Common myeloid progenitor, CD34-positive (primary cell): ENCODE measurements around the gene THUMPD1.

ENCODE experiments used
- CTCF ChIA-PET: fragments of 350-600 bp; sonication (Branson Sonifier 250); formaldehyde crosslinking; loops from one replicate; lab custom pipeline; 2021; ENCODE audit warnings: antibody characterized with exemption; lab: Charles Lee
- POLR2A ChIA-PET: fragments of 350-600 bp; sonication (Branson Sonifier 250); formaldehyde crosslinking; loops from one replicate; lab custom pipeline; 2021; ENCODE audit warnings: antibody characterized with exemption; lab: Charles Lee
- DNase-seq, 3 donors: peaks; one replicate each; pipeline versions ENCODE4 v3.0.0 to v3.0.0-alpha.2; 2013
- H3K27ac ChIP-seq, 2 experiments: 1 replicate in 1 of 2; 2 replicates in 1 of 2; pipeline ENCODE4 v1.7.0; 2013; ENCODE audit warnings: inconsistent platforms in 2 of 2, low read length in 2 of 2, mild to moderate bottlenecking in 2 of 2, low read depth in 1 of 2, moderate library complexity in 1 of 2; ENCODE audit not compliant: severe bottlenecking in 2 of 2, insufficient read depth in 1 of 2, poor library complexity in 1 of 2
- H3K27me3 ChIP-seq, 5 experiments: replicated peaks in 2 of 5; 1 replicate in 3 of 5; 2 replicates in 2 of 5; pipeline versions ENCODE4 v1.6.1 to v1.7.0; 2013; ENCODE audit warnings: low read length in 4 of 5, mild to moderate bottlenecking in 2 of 5, moderate library complexity in 2 of 5, inconsistent platforms in 1 of 5; ENCODE audit not compliant: insufficient read depth in 5 of 5, control insufficient read depth in 4 of 5
- H3K36me3 ChIP-seq, 4 experiments: 1 replicate in 2 of 4; 2 replicates in 2 of 4; pipeline versions ENCODE4 v1.6.1 to v1.7.0; 2013; ENCODE audit warnings: low read length in 3 of 4, control low read depth in 1 of 4, mild to moderate bottlenecking in 1 of 4; ENCODE audit not compliant: control insufficient read depth in 4 of 4, insufficient read depth in 4 of 4
- H3K4me1 ChIP-seq, 4 experiments: 1 replicate in 3 of 4; 2 replicates in 1 of 4; pipeline versions ENCODE4 v1.6.1 to v1.7.1; 2013; ENCODE audit warnings: low read length in 3 of 4, mild to moderate bottlenecking in 3 of 4, control low read depth in 1 of 4, inconsistent platforms in 1 of 4, moderate library complexity in 1 of 4; ENCODE audit not compliant: control insufficient read depth in 4 of 4, insufficient read depth in 4 of 4; ENCODE audit errors: control extremely low read depth in 1 of 4
- H3K4me3 ChIP-seq, 7 experiments: 1 replicate in 4 of 7; 2 replicates in 3 of 7; pipeline versions ENCODE4 v1.5.1 to v1.7.0; 2013; ENCODE audit warnings: mild to moderate bottlenecking in 7 of 7, low read length in 6 of 7, moderate library complexity in 6 of 7, inconsistent platforms in 2 of 7, low read depth in 2 of 7, control low read depth in 1 of 7; ENCODE audit not compliant: insufficient read depth in 4 of 7, control insufficient read depth in 1 of 7; ENCODE audit errors: extremely low read depth in 1 of 7
- H3K9me3 ChIP-seq, 5 experiments: 1 replicate in 4 of 5; 2 replicates in 1 of 5; pipeline versions ENCODE4 v1.6.1 to v1.7.1; 2013; ENCODE audit warnings: low read length in 4 of 5, mild to moderate bottlenecking in 2 of 5, inconsistent platforms in 1 of 5, low read depth in 1 of 5, moderate library complexity in 1 of 5; ENCODE audit not compliant: control insufficient read depth in 4 of 5, insufficient read depth in 2 of 5; ENCODE audit errors: control extremely low read depth in 1 of 5
- WGBS: methylation state at CpG from one replicate; pipeline ENCODE4 v1.1.5; 2013; ENCODE audit not compliant: insufficient coverage; 5-methylcytosine and 5-hydroxymethylcytosine counted together

The THUMPD1 gene

DNA sequence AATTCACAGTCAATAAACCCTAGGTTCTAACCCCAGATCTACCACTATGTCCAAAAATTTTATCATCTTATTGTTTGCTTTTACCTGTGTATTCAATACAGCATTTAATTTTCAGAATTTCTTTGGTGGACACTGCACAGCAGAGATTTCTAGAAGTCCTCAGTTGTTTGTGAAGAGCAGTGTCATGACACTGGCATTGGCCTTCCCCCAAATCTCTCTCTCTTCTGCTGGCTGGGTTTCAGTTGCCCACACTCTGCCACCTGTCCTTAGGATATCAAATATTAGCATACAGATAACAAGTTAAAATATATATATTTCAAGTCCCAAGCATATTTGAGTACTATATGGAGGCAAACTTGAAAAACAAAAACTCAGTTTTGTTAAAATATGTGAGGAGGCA is 2.0 kb upstream of the THUMPD1 start:
- peaks cover 3 to 7% (median 6%) of the 10 kb centered on the region in 4 experiments for H3K36me3 ChIP-seq
- ChIA-PET CTCF (interaction anchor here (0.7 kb wide), 1 partner anchor 32 kb away, joined by 3 read pairs; no protein-coding TSS in a partner anchor), POLR2A (no interaction called here)
- DNase-seq, result no peak
- peaks cover 14 to 51% (median 50%) of the 10 kb centered on the region in 4 experiments for H3K4me1 ChIP-seq
- H3K4me3 ChIP-seq, result no peak overlapping the region
- H3K27ac ChIP-seq, result peak overlapping the region in 1 of 2 experiments; percentile 80
- H3K9me3 ChIP-seq, result peaks cover 0 to 16% (median 5%) of the 10 kb centered on the region in 5 experiments
- no peaks in the 10 kb centered on the region for H3K27me3 ChIP-seq

DNA sequence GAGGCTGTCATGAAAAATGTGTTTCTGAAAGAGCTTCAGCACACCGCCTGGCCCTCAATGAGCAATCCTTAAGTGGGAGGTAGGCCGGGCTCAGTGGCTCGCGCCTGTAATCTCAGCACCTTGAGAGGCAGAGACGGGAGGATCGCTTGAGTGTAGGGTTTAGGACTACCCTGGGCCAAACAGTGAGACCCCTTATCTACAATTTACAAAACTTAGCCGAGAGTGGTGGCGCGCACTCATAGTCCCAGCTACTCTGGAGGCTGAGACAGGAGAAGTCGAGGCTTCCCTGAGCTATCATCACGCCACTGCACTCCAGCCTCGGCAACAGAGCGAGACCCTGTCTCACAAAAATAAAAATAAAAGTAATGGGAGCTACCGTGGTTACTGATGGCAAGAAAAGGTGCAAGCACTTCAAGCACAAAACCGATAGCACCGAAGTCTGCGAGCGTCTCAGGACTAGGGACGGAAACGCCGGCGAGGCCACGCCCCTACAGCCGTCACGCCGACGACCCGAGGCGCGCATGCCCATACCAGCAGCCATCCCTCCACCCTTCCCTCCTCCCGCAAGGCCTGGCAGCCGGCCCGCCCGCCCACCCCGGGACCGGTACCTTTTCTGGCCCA is 607 bp downstream of the THUMPD1 start:
- peak overlapping the region; percentile 81 to 100 (median 98) for H3K4me3 ChIP-seq
- ChIA-PET POLR2A (interaction anchor here (0.6 to 0.9 kb wide), 2 partner anchors 159 to 560 kb away, joined by 3 to 4 read pairs; partner anchors contain the start of gene DCUN1D3), CTCF (interaction anchor here (0.6 to 1.9 kb wide), 9 partner anchors 10 to 799 kb away, joined by 3 to 7 read pairs (median 3); no protein-coding TSS in a partner anchor)
- WGBS, result 0% methylated on average over 28 of the region's 36 CpGs
- peak; percentile 83 to 91 (median 90) for DNase-seq
- H3K4me1 ChIP-seq, result peaks cover 14 to 48% (median 44%) of the 10 kb centered on the region in 4 experiments
- H3K27me3 ChIP-seq, result no peaks in the 10 kb centered on the region
- H3K27ac ChIP-seq, result peak overlapping the region; percentile 83 to 93
- peaks cover 14 to 32% (median 25%) of the 10 kb centered on the region in 4 experiments for H3K36me3 ChIP-seq
- peaks cover 0 to under 1% (median 0%) of the 10 kb centered on the region in 5 experiments for H3K9me3 ChIP-seq

DNA sequence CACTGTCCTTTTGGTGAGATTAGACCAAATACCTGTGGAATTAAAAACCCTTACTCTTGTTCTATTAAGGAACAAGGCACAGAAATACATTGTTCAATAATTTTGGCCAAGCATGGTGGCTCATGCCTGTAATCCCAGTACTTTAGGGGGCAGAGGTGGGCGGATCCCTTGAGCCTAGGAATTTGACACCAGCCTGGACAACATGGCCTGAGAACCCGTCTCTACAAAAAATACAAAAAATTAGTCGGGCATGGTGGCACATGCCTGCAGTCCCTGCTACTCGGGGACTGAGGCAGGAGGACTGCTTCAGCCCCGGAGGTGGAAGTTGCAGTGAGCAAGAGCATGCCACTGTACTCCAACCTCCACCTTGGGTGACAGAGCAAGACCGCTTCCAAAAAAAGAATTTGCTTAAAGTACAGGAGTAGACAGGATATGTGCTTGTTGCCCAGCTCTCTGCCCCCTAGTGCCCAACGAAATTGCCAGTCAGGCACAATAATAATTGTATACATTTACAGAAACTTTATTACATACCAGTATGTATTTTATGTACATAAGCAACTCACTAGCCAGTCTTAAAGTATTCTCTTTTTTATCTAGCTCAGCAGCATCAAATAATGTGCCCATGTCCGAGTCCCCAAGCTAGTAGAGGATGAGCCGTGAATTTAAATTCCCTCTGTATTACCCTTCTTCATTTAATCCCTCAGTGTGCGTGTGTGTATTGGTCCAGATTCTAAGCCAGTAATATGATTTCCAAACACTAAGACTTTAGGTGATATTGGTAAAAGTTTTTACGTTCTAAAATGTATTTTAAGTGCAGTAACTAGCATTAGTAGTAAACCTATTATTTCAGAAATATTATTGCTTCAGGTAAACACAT is 1.4 kb downstream of the THUMPD1 start:
- no peaks in the 10 kb centered on the region for H3K27me3 ChIP-seq
- peak; percentile 46 to 71 (median 63) for DNase-seq
- peak overlapping the region; percentile 81 to 100 (median 98) for H3K4me3 ChIP-seq
- H3K36me3 ChIP-seq, result peaks cover 18 to 39% (median 32%) of the 10 kb centered on the region in 4 experiments
- H3K9me3 ChIP-seq, result no peaks in the 10 kb centered on the region
- ChIA-PET POLR2A (no interaction called here), CTCF (interaction anchor here (0.6 to 1.9 kb wide), 10 partner anchors 9 to 800 kb away, joined by 3 to 7 read pairs (median 3); no protein-coding TSS in a partner anchor)
- peak overlapping the region; percentile 77 to 93 for H3K27ac ChIP-seq
- 56% methylated on average over 4 of the region's 11 CpGs for WGBS
- H3K4me1 ChIP-seq, result peaks cover 14 to 44% (median 41%) of the 10 kb centered on the region in 4 experiments

DNA sequence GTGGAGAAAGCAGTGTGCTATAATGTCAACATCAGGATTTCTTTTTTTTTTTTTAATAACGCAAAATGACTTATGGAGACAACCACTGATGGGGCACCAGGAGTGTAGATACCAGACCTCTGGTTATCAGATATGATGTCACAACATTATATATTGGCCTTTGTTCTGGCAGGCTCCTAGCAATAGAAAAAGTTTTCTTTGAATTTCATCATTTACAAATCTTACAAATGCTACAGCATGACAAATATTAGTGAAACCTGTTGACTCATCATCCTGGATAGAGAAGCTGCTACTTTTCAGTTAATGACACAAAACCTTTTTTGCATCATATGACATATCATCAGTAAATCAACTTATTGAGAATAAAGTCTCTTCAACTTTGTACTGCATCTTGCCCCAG is 6.1 kb downstream of the THUMPD1 start:
- Histone ChIP-seq H3K4me1 (peaks cover 6 to 10% (median 8%) of the 10 kb centered on the region in 4 experiments), H3K27ac (no peak overlapping the region), H3K4me3 (no peak overlapping the region), H3K9me3 (no peaks in the 10 kb centered on the region), H3K27me3 (no peaks in the 10 kb centered on the region), H3K36me3 (peaks cover 25 to 54% (median 43%) of the 10 kb centered on the region in 4 experiments)
- DNase-seq, result no peak
- 86% methylated on average over 1 of the region's 1 CpG for WGBS
- ChIA-PET CTCF (no interaction called here), POLR2A (interaction anchor here (0.6 kb wide), 1 partner anchor 1346 kb away, joined by 5 read pairs; no protein-coding TSS in a partner anchor)

DNA sequence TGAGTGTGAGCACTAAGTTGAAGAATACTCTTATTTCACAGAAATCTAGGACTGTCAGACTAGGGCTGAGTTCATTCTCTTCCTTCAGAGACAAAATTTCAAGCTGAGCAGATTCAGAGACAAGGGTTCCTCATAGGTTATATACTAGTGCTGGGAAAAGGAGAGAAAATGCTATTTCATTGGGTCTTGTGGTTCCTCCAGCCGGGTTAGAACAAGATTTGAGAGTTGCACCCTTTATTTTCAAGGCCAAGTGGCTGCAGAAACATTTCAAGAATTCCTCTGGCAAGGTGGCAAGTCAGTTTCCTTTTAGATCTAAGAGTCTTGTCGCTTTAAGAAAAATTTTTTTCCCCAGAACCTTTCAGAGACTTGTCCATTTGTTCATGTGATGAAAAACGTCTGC is 6.8 kb downstream of the THUMPD1 start:
- peak overlapping the region in 1 of 2 experiments; percentile 30 for H3K27ac ChIP-seq
- peaks cover under 1 to 3% (median 1%) of the 10 kb centered on the region in 4 experiments for H3K4me1 ChIP-seq
- no peaks in the 10 kb centered on the region for H3K9me3 ChIP-seq
- ChIA-PET CTCF (no interaction called here), POLR2A (no interaction called here)
- H3K4me3 ChIP-seq, result no peak overlapping the region
- DNase-seq, result no peak
- WGBS, result 79% methylated on average over 3 of the region's 3 CpGs
- H3K27me3 ChIP-seq, result no peaks in the 10 kb centered on the region
- H3K36me3 ChIP-seq, result peaks cover 25 to 54% (median 43%) of the 10 kb centered on the region in 4 experiments

DNA sequence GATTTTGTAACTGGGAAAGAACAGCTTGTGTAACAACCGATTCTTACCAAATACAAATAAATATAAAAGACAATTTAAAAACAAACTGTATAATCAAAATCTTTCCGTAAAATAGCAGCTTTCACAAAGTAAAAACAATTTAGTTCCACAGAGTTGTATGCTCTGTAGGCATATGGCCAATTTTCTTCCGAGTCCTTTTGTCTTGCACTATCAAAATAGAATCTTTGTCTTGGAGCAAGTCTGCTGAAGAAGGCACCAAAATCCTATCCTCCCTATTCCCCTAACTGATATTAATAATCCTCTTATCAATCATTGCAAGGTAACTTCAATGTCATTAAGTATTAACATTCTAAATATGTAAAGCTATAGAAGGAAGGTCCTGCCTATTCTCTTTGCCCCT is 7.6 kb downstream of the THUMPD1 start:
- ChIA-PET POLR2A (no interaction called here), CTCF (interaction anchor here (1.0 kb wide), 1 partner anchor 72 kb away, joined by 3 read pairs; the partner anchor contains the start of genes ERI2 and REXO5)
- Histone ChIP-seq H3K27me3 (no peaks in the 10 kb centered on the region), H3K9me3 (no peaks in the 10 kb centered on the region), H3K4me3 (no peak overlapping the region), H3K36me3 (peaks cover 25 to 51% (median 41%) of the 10 kb centered on the region in 4 experiments), H3K27ac (no peak overlapping the region), H3K4me1 (no peaks in the 10 kb centered on the region)
- DNase-seq, result no peak
- WGBS, result 92% methylated on average over 2 of the region's 3 CpGs
